A673 (cell line): ENCODE data around the gene IFI16. TPM values are rescaled to one million over a fixed set of nuclear protein-coding genes. Genes with fewer than 3 reads are reported as not detected.
"Not testable (repeated sequence)": the region's sequence is repeated elsewhere in the genome, so short reads cannot be mapped to it uniquely, and the experiment has no call there.

Experiments used
- BruUV-seq: library from RNA; stranded (reverse); fragments of 400-500 nt; replicated peaks from 2 replicates; lab custom pipeline; 2021; lab: Mats Ljungman, UMichigan
- CTCF ChIA-PET: fragments of 300-600 bp; sonication (Branson Sonifier 250); formaldehyde crosslinking; loops from one replicate; lab custom pipeline; 2022; ENCODE audit warnings: antibody characterized with exemption; lab: Charles Lee
- POLR2A ChIA-PET: fragments of 300-600 bp; sonication (Branson Sonifier 250); formaldehyde crosslinking; loops from one replicate; lab custom pipeline; 2022; ENCODE audit warnings: antibody characterized with exemption; ENCODE audit not compliant: low non-redundant PET; lab: Charles Lee
- DNase-seq: peaks from one replicate; pipeline ENCODE4 v3.0.0-alpha.2; 2015; ENCODE audit warnings: low spot score
- H3K27ac ChIP-seq: fragments of 200-600 bp; sonication (generic); 2 replicates; pipeline ENCODE4 v1.5.1; 2016; ENCODE audit warnings: mixed run types, low read depth, mild to moderate bottlenecking, mixed read lengths, antibody characterized with exemption, low read length; ENCODE audit not compliant: poor library complexity, severe bottlenecking
- H3K27me3 ChIP-seq: fragments of 200-600 bp; sonication (generic); replicated peaks from 2 replicates; pipeline ENCODE4 v1.6.1; 2017; ENCODE audit warnings: mixed run types, low read depth, mild to moderate bottlenecking, mixed read lengths, antibody characterized with exemption, low read length; ENCODE audit not compliant: insufficient read depth, poor library complexity
- H3K36me3 ChIP-seq: fragments of 200-600 bp; sonication (generic); 2 replicates; pipeline ENCODE4 v1.6.1; 2016; ENCODE audit warnings: mixed run types, mild to moderate bottlenecking, mixed read lengths, antibody characterized with exemption, low read length; ENCODE audit not compliant: insufficient read depth, poor library complexity, severe bottlenecking
- H3K4me1 ChIP-seq: fragments of 200-600 bp; sonication (generic); 2 replicates; pipeline ENCODE4 v1.6.1; 2017; ENCODE audit warnings: mixed run types, mild to moderate bottlenecking, mixed read lengths, antibody characterized with exemption, low read length; ENCODE audit not compliant: insufficient read depth, poor library complexity, severe bottlenecking
- H3K4me3 ChIP-seq: fragments of 200-600 bp; sonication (generic); 2 replicates; pipeline ENCODE4 v1.5.1; 2016; ENCODE audit warnings: low read depth, mixed run types, mild to moderate bottlenecking, mixed read lengths, low read length; ENCODE audit not compliant: poor library complexity, severe bottlenecking
- H3K9me3 ChIP-seq: fragments of 200-600 bp; sonication (generic); 2 replicates; pipeline ENCODE4 v1.6.1; 2016; ENCODE audit warnings: mixed run types, low read depth, mild to moderate bottlenecking, mixed read lengths, antibody characterized with exemption, low read length; ENCODE audit not compliant: poor library complexity, severe bottlenecking
- CTCF ChIP-seq: fragments of 300-800, 200-600 bp; sonication (generic); conservative IDR thresholded peaks from 2 replicates; pipeline ENCODE4 v1.5.1; 2017; ENCODE audit warnings: low read depth, mild to moderate bottlenecking, antibody characterized with exemption, low read length, moderate library complexity, mixed read lengths
- EZH2 ChIP-seq: fragments of 200-600 bp; sonication (generic); IDR thresholded peaks from 2 replicates; pipeline ENCODE4 v1.6.1; 2017; ENCODE audit warnings: borderline replicate concordance, low read depth, mild to moderate bottlenecking, mixed read lengths, antibody characterized with exemption, low read length; ENCODE audit not compliant: poor library complexity, severe bottlenecking
- intact Hi-C: fragments of 100-400 bp; cut with micrococcal nuclease; formaldehyde crosslinking; loops from one replicate; pipeline ENCODE4 v1.10.0; 2022; ENCODE audit not compliant: unreplicated experiment
- total RNA-seq: library from RNA; stranded (reverse); gene quantifications from 2 replicates; pipeline ENCODE4 v1.2.3, GENCODE V29; 2021

Gene IFI16
- total RNA-seq, 1 experiment from 2014 or later, result 87.4 TPM

GRCh38 chr1:159023723-159024122 lies 14.0 kb downstream of the IFI16 start:
- no peak for TF ChIP-seq EZH2
- no peak overlapping the region for H3K4me3 ChIP-seq

GRCh38 chr1:159025043-159025442 lies 15.3 kb downstream of the IFI16 start:
- CTCF ChIA-PET, result no interaction called here
- Histone ChIP-seq H3K36me3 (peaks cover 30% of the 10 kb centered on the region), H3K9me3 (no peaks in the 10 kb centered on the region), H3K27ac (no peak overlapping the region), H3K27me3 (no peaks in the 10 kb centered on the region), H3K4me1 (peaks cover 6% of the 10 kb centered on the region), H3K4me3 (no peak overlapping the region)
- intact Hi-C loops, result no loop called here
- no peak for DNase-seq
- BruUV-seq, result no TSS peak
- POLR2A ChIA-PET, result no interaction called here
- no peak for TF ChIP-seq CTCF
- no peak for TF ChIP-seq EZH2

More at GRCh38 chr1:159023723-159024122, 14.0 kb downstream of the IFI16 start:
- no TSS peak for BruUV-seq
- ChIA-PET POLR2A (no interaction called here), CTCF (no interaction called here)
- Histone ChIP-seq H3K27me3 (no peaks in the 10 kb centered on the region), H3K9me3 (no peaks in the 10 kb centered on the region), H3K4me1 (peaks cover 6% of the 10 kb centered on the region), H3K27ac (no peak overlapping the region), H3K36me3 (peaks cover 43% of the 10 kb centered on the region)
- intact Hi-C loops, result no loop called here
- no peak for DNase-seq

DNA sequence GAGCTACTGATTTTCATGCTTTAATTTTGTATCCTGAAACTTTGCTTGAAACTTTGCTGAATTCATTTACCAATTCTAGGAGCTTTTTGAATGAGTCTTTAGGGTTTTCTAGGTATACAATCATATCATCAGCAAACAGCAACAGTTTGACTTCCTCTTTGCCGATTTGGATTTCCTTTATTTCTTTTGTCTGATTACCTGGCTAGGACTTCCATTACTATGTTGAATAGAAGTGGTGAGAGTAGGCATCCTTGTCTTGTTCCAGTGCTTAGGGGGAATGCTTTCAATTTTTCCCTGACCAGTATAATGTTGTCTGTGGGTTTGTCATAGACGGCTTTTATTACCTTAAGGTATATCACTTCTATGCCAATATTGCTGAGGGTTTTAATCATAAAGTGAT lies 17.1 kb downstream of the IFI16 start:
- CTCF ChIA-PET, intact Hi-C loops, H3K4me3 ChIP-seq, POLR2A ChIA-PET, BruUV-seq, H3K9me3 ChIP-seq, H3K27ac ChIP-seq, DNase-seq, H3K27me3 ChIP-seq: not testable (repeated sequence)
- Histone ChIP-seq H3K36me3 (peaks cover 25% of the 10 kb centered on the region), H3K4me1 (peaks cover 10% of the 10 kb centered on the region)

DNA sequence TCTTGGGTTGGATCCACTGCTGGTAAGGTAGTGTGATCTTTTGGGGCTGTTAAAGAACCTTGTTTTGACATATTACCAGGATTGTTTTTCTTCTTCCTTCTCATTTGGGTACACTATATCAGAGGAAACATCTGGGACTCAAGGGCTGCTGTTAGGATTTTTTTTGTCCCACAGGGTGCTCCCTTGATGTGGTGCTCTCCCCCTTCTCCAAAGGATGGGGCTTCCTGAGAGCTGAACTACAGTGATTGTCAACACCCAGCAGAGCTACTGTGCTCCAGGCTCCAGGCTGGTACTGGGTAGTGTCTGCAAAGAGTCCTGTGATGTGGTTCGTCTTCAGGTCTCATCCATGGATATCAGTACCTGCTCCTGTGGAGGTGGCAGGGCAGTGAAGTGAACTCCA lies 20.6 kb downstream of the IFI16 start:
- ChIA-PET POLR2A (no interaction called here), CTCF (no interaction called here)

More for the DNA sequence above, 20.6 kb downstream of the IFI16 start:
- Histone ChIP-seq H3K4me3 (no peak overlapping the region), H3K9me3 (no peaks in the 10 kb centered on the region), H3K27ac (no peak overlapping the region), H3K36me3 (peaks cover 37% of the 10 kb centered on the region), H3K4me1 (peaks cover 4% of the 10 kb centered on the region), H3K27me3 (no peaks in the 10 kb centered on the region)
- TF ChIP-seq EZH2 (no peak), CTCF (no peak)
- DNase-seq, result no peak
- intact Hi-C loops, result no loop called here
- BruUV-seq, result no TSS peak
